ENCODE results near the gene TP53TG3F.
"Not testable (repeated sequence)": the region's sequence is repeated elsewhere in the genome, so short reads cannot be mapped to it uniquely, and the experiment has no call there.

Gene TP53TG3F

GRCh38 chr16:33459312-33459711, at the start of gene TP53TG3F:
Gene TP53TG3F (plus strand): TSS chr16:33459612. CDS start chr16:33459680, 68 bp downstream.
- not testable (repeated sequence) for DNase-seq

- DNase-seq = not testable (repeated sequence)
Measured at GRCh38 chr16:33491611-33492010, 32.2 kb downstream of the TP53TG3F start.

- not testable (repeated sequence) for DNase-seq
Measured at GRCh38 chr16:33507231-33507630, 47.8 kb downstream of the TP53TG3F start.

- DNase-seq = not testable (repeated sequence)
Measured at GRCh38 chr16:33509070-33509469, 49.7 kb downstream of the TP53TG3F start.

- not testable (repeated sequence) for DNase-seq
Measured at GRCh38 chr16:33509906-33510305, 50.5 kb downstream of the TP53TG3F start.

Data from hematopoietic multipotent progenitor cell treated with erythropoietin and hydrocortisone succinate and interleukin-3 and kit ligand, for 6 days (in vitro differentiated cells).